Astrocyte (in vitro differentiated cells and primary cell): Measurements from ENCODE around the gene BDNF.

Experiments used
- EZH2 ChIP-seq: IDR thresholded peaks from 2 replicates; pipeline ENCODE4 v1.6.1; 2012; ENCODE audit warnings: mild to moderate bottlenecking, low read length, inconsistent platforms; ENCODE audit not compliant: insufficient read depth
- TF ChIP-seq, protein P1 (sequence below): IDR thresholded peaks from 2 replicates; pipeline ENCODE4 v1.5.1; 2011; ENCODE audit warnings: low read depth, mild to moderate bottlenecking, inconsistent platforms, low read length, moderate library complexity; ENCODE audit not compliant: insufficient read depth

DNA sequence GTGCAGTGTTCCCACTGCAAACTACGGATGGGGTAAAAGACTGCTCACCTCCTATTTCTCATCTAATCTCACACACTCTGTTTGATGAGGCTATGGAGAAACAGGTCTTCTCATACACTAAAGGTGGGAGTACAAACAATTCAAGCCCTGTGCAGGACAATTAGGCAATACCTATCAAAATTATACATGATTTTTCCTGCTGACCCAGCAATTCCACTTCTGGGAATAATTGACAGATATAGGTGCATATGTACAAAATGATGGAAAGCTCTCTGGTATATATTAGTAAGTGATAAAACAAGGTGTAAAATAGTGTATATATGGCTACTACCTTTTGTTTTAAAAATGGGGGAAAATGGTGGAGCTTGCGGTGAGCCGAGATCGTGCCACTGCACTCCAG lies 23.1 kb downstream of the BDNF start:
- TF ChIP-seq, protein P1, sequence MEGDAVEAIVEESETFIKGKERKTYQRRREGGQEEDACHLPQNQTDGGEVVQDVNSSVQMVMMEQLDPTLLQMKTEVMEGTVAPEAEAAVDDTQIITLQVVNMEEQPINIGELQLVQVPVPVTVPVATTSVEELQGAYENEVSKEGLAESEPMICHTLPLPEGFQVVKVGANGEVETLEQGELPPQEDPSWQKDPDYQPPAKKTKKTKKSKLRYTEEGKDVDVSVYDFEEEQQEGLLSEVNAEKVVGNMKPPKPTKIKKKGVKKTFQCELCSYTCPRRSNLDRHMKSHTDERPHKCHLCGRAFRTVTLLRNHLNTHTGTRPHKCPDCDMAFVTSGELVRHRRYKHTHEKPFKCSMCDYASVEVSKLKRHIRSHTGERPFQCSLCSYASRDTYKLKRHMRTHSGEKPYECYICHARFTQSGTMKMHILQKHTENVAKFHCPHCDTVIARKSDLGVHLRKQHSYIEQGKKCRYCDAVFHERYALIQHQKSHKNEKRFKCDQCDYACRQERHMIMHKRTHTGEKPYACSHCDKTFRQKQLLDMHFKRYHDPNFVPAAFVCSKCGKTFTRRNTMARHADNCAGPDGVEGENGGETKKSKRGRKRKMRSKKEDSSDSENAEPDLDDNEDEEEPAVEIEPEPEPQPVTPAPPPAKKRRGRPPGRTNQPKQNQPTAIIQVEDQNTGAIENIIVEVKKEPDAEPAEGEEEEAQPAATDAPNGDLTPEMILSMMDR: no peak
- no peak for TF ChIP-seq EZH2
